ENCODE data around the gene SYT1.
"Not testable (repeated sequence)": the region's sequence is repeated elsewhere in the genome, so short reads cannot be mapped to it uniquely, and the experiment has no call there.

The SYT1 gene

GRCh38 chr12:79415321-79415720 is 550.7 kb downstream of the SYT1 start:
- DNase-seq, result no peak

DNA sequence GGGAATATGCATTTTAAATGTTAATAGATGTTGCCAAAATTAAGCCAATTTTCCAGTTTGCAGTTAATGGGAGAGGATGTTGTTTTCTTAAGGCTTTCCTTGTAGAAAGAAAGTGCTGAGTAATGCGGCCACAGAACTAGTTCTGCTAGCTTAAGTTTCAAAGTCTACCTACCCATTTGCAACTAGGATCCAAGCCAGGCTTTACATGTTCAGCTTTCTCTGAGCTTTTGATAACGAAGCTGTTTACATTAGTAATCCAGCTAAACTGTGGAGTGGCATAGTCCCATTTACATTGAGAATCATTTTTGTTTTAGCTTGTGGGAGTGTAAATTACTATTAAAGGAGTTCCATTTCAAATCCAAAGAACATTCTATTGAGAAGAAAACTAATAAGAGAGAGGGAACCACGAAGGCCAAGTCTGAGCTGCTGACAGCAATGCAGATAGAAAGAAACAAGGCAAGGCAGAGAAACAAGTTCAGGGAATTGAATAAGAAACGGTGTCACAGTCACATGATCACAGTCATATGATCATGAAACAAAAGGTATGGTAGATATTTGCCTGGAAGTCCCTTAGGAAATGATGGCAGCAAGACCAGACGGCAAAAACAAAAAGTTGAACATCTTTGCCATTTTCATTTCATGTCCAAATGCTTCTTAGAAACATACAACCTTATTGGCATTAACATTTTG is 551.3 kb downstream of the SYT1 start:
- peak; percentile 2 for DNase-seq

GRCh38 chr12:79420146-79420618 is 555.6 kb downstream of the SYT1 start:
- DNase-seq, result no peak

- no peak for DNase-seq
Observed at GRCh38 chr12:79421236-79421740, 556.7 kb downstream of the SYT1 start.

DNA sequence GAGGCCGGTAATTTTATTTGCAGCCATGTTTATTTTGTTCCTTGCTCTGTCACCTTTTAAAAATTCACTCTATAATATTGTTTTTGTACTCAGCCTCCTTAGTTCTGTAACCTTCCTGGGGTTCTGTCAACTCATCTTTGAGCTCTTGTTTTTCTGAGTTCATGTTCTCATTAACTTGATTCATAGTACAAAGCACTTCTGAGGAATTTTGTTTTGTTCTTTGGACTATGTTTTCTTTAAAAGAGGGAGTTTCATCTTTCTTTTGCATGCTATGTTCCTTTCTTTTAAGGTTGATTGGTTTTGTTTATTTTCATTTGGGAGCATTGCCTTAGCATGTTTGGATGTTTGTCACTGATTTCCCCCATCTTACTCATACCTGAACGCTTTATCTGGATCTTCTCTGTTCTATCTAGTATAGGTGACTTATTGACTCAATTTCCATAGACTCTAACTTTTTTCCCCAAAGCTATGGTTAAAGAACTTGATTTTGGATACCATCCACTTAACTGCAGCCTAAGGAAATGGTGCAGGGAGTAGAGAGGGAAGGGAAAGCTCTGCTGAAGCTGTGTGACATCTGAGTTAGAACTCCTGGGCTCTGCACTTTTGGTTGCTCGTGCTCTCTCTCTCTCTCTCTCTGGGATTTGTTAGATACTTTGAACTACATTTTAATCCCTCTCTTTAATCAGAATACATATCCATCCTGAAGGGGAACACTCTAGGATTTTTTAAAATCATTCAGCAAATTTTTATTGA is 557.7 kb downstream of the SYT1 start:
- no peak for DNase-seq

DNA sequence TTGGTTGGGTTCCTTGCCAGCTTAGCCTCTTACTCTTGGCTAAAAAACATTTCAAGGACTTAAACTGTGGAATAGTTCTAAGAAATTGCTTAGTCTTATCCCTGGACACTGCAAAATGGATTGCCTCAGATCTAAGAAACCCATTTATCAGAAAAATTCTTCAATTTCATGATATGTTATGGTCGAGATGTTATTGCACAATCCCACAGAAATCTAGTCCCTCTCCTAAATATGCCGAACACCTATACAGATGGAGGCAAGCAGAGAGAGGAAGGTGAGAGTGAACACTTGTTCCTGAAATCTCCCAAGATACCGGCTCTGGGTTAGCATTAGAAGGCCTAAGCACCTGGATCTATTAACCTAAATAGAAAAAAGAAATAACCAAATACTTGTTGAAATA is 559.0 kb downstream of the SYT1 start:
- no peak for DNase-seq

- peak; percentile 45 for DNase-seq
Observed at GRCh38 chr12:79424109-79424721, 559.6 kb downstream of the SYT1 start.

DNA sequence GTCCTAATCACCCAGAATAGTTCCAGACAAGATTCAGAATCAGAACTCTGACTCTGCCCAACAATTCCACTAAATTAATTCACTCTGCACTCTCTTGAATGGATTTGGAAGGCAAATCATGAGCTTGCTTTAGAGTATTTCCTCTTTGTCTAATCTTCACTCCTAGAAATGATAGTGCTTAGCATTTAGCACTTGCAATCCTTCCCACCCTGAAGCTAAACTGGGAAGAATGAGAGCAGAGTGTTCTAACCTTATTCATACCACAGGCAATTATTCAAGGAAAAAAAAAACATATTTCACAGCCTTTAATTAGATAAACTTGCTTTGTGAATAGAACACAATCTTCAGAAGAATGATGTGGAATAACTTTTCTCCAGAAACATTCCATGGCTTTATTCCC is 561.5 kb downstream of the SYT1 start:
- no peak for DNase-seq

DNA sequence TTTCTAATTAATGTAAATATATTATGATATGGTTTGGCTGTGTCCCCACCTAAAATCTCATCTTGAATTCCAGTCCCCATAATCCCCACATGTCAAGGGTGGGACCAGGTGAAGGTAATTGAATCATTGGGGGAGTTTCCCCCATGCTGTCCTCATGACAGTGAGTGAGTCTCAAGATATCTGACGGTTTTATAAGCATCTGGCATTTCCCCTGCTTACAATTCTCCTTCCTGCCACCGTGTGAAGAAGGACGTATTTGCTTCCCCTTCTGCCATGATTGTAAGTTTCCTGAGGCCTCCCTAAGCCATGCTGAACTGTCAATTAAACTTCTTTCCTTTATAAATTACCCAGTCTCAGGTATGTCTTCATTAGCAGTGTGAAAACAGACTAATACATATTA is 562.2 kb downstream of the SYT1 start:
- not testable (repeated sequence) for DNase-seq

DNA sequence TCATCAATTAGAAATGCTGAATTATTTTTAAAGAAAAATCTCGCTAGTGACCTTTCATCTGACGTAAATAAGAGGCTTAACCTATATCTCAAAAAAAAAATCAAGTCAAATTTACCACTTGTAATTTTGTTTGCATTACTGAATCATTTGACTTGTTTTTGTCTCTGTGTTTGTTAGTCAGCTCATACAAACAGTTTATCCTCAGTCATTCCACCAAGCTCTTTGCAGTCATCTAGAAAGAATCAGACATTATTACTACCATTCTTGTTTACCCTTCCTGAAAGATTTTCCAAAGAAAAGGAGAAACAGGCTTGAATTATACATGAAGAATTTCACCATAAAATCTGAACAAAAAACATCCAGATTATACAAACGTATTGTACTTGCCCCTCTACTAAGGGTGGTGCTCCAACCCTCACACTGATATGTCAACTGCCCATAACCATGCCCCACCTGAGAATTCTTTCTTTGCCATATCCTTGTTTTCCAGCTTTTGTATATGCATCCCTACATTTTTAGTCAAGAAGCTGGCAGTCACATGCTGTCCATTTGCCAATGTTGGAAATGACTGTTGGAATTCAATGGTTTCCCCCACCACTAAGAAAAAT is 569.0 kb downstream of the SYT1 start:
- DNase-seq, result no peak

- DNase-seq, result no peak
Observed at GRCh38 chr12:79434561-79434960, 570.0 kb downstream of the SYT1 start.

- DNase-seq, result no peak
Observed at GRCh38 chr12:79435742-79436141, 571.2 kb downstream of the SYT1 start.

- no peak for DNase-seq
Observed at GRCh38 chr12:79438480-79439174, 574.1 kb downstream of the SYT1 start.

GRCh38 chr12:79439175-79439825 is 574.7 kb downstream of the SYT1 start:
- DNase-seq, result no peak

DNA sequence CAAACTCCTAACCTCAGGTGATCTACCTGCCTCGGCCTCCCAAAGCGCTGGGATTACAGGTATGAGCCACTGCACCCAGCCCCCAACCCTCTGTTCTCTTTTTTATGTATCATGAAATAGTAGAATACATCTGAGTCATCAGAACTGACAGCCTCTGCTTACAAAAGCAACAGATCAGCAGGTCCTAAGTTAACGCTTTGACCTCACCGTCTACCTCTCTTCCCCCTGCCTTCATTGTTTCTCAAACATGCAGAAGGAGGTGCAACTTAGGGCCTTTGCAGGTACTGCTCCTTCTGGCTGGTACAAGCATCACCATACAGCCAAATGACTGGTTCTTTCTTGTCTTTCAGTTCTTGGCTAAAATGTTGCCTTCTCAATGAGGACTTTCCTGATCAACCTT is 577.0 kb downstream of the SYT1 start:
- DNase-seq, result no peak

- DNase-seq, result no peak
Observed at GRCh38 chr12:79442396-79442795, 577.8 kb downstream of the SYT1 start.

- DNase-seq, result no peak
Observed at GRCh38 chr12:79444089-79444488, 579.5 kb downstream of the SYT1 start.

GRCh38 chr12:79448816-79449215 is 584.2 kb downstream of the SYT1 start:
- no peak for DNase-seq

DNA sequence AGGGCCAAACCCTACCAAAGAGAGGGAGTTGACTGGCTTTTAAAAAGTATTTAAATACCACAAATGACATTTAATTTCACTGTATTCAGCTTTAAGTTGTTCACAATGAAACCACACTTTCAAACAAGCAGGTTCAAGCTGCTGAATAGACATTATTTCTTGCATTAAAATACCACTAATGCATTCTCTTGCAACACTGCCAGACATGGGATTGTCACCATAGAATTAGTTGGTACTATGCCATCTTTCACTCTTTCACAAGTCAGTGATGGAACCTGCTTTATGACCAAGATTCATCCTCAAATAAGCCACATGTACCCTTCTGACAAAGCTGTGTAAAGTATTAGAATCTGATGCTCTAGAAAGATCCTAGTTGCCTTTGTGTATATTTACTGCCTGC is 586.8 kb downstream of the SYT1 start:
- no peak for DNase-seq

DNA sequence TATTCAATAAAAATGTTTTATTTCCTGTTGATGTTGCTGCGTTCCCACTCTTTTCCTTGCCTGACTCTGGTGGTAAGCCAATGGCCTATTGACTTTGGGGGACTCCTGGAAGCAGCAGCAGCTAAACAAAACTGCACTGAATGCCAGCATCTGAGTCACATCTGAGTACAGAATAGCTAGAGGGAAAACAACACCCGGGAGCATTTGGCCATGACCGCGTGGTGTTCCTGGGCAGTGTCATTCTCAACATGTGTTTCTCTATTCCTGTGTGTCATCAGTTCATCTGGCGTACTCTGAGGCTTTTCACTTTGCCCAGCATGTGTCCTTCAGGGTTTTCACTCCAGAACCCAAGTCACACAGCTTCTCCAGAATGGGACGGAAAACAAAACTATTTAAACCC is 587.4 kb downstream of the SYT1 start:
- no peak for DNase-seq

DNA sequence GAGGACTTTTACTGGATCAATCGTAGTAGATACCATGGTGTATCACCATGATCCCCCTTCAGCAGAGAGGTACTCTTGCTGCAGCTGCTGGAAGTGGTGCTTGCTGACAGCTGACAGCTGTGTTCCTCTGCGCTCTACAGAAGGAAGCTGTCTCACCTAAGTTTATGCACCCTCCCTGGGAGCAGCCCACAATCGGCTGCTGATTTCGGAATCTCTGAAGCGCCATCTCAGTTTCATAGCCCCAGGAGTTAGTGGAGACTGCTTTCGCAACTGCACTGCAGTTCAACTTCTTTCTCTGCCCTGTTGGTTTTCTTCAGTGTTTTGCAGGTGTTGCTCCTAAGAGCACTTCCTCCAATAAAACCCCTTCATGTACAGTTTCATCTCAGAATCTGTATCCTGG is 588.3 kb downstream of the SYT1 start:
- DNase-seq, result no peak

GRCh38 chr12:79453820-79454219 is 589.2 kb downstream of the SYT1 start:
- DNase-seq, result no peak

Measured in NCI-H2029 (cell line).